AG09319 (cell line): Measurements from ENCODE around the gene TTYH3.

Experiments
- DNase-seq: peaks from one replicate; pipeline ENCODE4 v3.0.0-alpha.2; 2010; ENCODE audit warnings: low read depth; ENCODE audit errors: extremely low read depth
- TF ChIP-seq, protein P1 (sequence below): IDR thresholded peaks from 2 replicates; pipeline ENCODE4 v1.5.1; 2011; ENCODE audit warnings: low read depth, mild to moderate bottlenecking, inconsistent platforms, low read length, moderate library complexity

The TTYH3 gene

DNA sequence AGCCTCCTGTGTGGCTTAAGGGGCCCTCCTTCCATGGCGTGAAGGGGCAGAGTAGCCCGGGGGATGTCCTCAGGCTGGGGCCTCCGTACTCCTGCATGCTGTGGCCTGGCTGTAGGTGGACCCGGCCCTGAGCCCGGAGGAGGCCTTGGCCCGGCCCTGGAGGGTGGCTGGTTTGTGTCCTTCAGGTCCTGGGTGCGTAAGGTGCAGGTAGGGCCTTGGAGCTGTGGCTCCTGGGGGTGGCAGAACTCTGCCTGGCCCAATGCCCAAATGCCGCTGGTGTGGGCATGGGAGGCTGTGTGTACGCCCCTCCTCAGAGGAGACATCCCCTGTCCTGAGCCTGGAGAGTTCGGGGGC lies 29.3 kb downstream of the TTYH3 start:
- no peak for DNase-seq
- TF ChIP-seq, protein P1, sequence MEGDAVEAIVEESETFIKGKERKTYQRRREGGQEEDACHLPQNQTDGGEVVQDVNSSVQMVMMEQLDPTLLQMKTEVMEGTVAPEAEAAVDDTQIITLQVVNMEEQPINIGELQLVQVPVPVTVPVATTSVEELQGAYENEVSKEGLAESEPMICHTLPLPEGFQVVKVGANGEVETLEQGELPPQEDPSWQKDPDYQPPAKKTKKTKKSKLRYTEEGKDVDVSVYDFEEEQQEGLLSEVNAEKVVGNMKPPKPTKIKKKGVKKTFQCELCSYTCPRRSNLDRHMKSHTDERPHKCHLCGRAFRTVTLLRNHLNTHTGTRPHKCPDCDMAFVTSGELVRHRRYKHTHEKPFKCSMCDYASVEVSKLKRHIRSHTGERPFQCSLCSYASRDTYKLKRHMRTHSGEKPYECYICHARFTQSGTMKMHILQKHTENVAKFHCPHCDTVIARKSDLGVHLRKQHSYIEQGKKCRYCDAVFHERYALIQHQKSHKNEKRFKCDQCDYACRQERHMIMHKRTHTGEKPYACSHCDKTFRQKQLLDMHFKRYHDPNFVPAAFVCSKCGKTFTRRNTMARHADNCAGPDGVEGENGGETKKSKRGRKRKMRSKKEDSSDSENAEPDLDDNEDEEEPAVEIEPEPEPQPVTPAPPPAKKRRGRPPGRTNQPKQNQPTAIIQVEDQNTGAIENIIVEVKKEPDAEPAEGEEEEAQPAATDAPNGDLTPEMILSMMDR = no peak

GRCh38 chr7:2661602-2662272 lies 30.0 kb downstream of the TTYH3 start:
- DNase-seq = no peak
- TF ChIP-seq, protein P1 = no peak; the same call in 1 of the 2 replicates

- DNase-seq = no peak
- TF ChIP-seq, protein P1 = no peak
These were observed 30.7 kb downstream of the TTYH3 start for GRCh38 chr7:2662273-2663120.

- TF ChIP-seq, protein P1 = no peak
These were observed 31.5 kb downstream of the TTYH3 start for GRCh38 chr7:2663121-2663886.

GRCh38 chr7:2663960-2664359 lies 32.2 kb downstream of the TTYH3 start:
- no peak for DNase-seq

More at GRCh38 chr7:2663121-2663886, 31.5 kb downstream of the TTYH3 start:
- DNase-seq = no peak

DNA sequence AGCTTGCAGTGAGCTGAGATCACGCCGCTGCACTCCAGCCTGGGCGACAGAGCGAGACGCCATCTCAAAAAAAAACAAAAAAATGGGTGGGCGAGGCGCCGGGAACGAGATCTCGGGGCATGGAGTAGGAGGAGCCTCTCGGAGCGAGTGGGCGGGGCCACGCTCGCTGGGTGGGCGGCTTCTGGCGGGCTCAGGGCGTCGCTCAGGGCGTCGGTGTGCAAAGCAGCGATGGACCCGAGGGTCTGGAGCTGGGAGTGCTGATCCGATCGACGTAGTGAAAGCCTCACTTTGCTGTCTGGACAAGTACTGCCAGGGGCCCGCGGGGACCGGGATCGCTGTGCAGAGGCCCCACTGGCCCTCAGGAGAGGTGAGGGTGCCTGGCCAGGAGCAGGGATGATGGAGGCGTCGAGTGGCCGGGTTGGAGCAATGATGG lies 33.6 kb downstream of the TTYH3 start:
- TF ChIP-seq, protein P1 = no peak
- DNase-seq = no peak

More at GRCh38 chr7:2663960-2664359, 32.2 kb downstream of the TTYH3 start:
- TF ChIP-seq, protein P1 = no peak
